Upper lobe of right lung (tissue), 1 donor: ENCODE measurements around the gene FGD5. TPM values are rescaled to one million over a fixed set of nuclear protein-coding genes. Genes with fewer than 3 reads are reported as not detected.
A peak's percentile ranks its signal among the peaks of the same experiment; 100 is the strongest.

Experiments
- ATAC-seq: fragments of 200-7000 bp; cut with Tn5 transposase; one replicate; pipeline ENCODE4 v1.9.1; 2020; ENCODE audit warnings: mild to moderate bottlenecking, moderate library complexity
- DNase-seq: peaks from one replicate; pipeline ENCODE4 v3.0.0-alpha.2; 2020
- H3K27ac ChIP-seq: fragments of 200-600 bp; one replicate; pipeline ENCODE4 v1.8.0; 2022
- H3K27me3 ChIP-seq: fragments of 200-600 bp; one replicate; pipeline ENCODE4 v1.8.0; 2022; ENCODE audit warnings: mild to moderate bottlenecking
- H3K36me3 ChIP-seq: fragments of 200-600 bp; one replicate; pipeline ENCODE4 v1.8.0; 2022
- H3K4me1 ChIP-seq: fragments of 200-600 bp; one replicate; pipeline ENCODE4 v1.8.0; 2022
- H3K4me3 ChIP-seq: fragments of 200-600 bp; one replicate; pipeline ENCODE4 v1.8.0; 2022; ENCODE audit warnings: mild to moderate bottlenecking
- H3K9me3 ChIP-seq: fragments of 200-600 bp; one replicate; pipeline ENCODE4 v1.8.0; 2022
- CTCF ChIP-seq: fragments of 200-600 bp; IDR thresholded peaks from one replicate; pipeline ENCODE4 v1.8.0; 2022; ENCODE audit warnings: antibody characterized with exemption
- intact Hi-C: fragments of 100-400 bp; cut with DNase I; formaldehyde crosslinking; loops from one replicate; pipeline ENCODE4 v1.11.0; 2022
- total RNA-seq: library from RNA; stranded (reverse); fragmentation: NEBNext Ultra II Directional; extraction: Animal tissue kit (Norgen Biotek cat#: 25700); gene quantifications from one replicate; pipeline ENCODE4 v1.2.1, GENCODE V29; 2021
- donor health status: DM: no; HTN: yes; CAD: no; lungs with severe emphysema.

The FGD5 gene
- total RNA-seq, 1 donor from 2014 or later = 84.2 TPM

GRCh38 chr3:14969671-14970070 is 150.9 kb downstream of the FGD5 start:
- TF ChIP-seq CTCF = no peak
- Histone ChIP-seq H3K36me3 (peaks cover 15% of the 10 kb centered on the region), H3K27me3 (no peaks in the 10 kb centered on the region), H3K27ac (no peak overlapping the region), H3K4me1 (no peaks in the 10 kb centered on the region), H3K9me3 (no peaks in the 10 kb centered on the region), H3K4me3 (no peak overlapping the region)
- no peak for ATAC-seq
- DNase-seq = no peak
- intact Hi-C loops = no loop called here

GRCh38 chr3:14976317-14976716 is 157.6 kb downstream of the FGD5 start:
- no peak for DNase-seq
- intact Hi-C loops = no loop called here
- H3K36me3 ChIP-seq = peaks cover 15% of the 10 kb centered on the region
- H3K27ac ChIP-seq = no peak overlapping the region
- no peak for ATAC-seq
- no peak for TF ChIP-seq CTCF
- peaks cover 17% of the 10 kb centered on the region for H3K4me1 ChIP-seq
- H3K9me3 ChIP-seq = no peaks in the 10 kb centered on the region
- no peak overlapping the region for H3K4me3 ChIP-seq
- H3K27me3 ChIP-seq = no peaks in the 10 kb centered on the region

DNA sequence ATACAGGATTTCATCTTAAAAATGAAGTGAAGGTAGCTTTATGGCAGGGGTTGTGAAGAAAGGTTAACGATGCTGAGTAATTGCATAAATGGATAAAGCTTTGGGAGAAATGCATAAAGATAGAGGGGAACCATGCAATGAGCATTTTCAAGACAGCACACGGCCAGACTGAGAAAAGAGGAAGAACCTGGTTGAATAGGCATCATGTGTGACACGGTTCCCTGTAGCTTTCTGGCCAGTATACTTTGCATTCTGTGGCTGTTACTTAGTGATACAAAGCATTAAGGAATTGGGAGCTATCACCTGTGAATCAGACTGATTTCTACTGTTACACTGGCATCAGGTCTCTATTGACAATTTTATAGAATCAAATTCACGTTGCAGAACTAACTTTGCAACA is 161.9 kb downstream of the FGD5 start:
- Histone ChIP-seq H3K36me3 (no peaks in the 10 kb centered on the region), H3K27ac (no peak overlapping the region), H3K27me3 (no peaks in the 10 kb centered on the region), H3K4me3 (no peak overlapping the region), H3K9me3 (no peaks in the 10 kb centered on the region), H3K4me1 (peaks cover 17% of the 10 kb centered on the region)
- TF ChIP-seq CTCF = no peak
- intact Hi-C loops = no loop called here
- no peak for DNase-seq
- ATAC-seq = peak; percentile 59

Other genes with a start within 250 kb of the FGD5 start
- 22.1 TPM for gene CCDC174, start 167.2 kb upstream of the FGD5 start, total RNA-seq
- gene C3orf20, start 143.8 kb upstream of the FGD5 start, total RNA-seq = 0.14 TPM
- gene NR2C2, start 128.6 kb downstream of the FGD5 start, total RNA-seq = 52.5 TPM
- 60.2 TPM for gene MRPS25, start 246.4 kb downstream of the FGD5 start, total RNA-seq